IMR-90 (cell line): Measurements from ENCODE around the gene ZNF124. TPM values are rescaled to one million over a fixed set of nuclear protein-coding genes. Genes with fewer than 3 reads are reported as not detected.

Source experiments
- ATAC-seq: fragments of 200-7000 bp; cut with Tn5 transposase; 2 replicates; pipeline ENCODE4 v1.9.1; 2020; ENCODE audit warnings: low read depth, mild to moderate bottlenecking, moderate library complexity
- BruUV-seq: library from RNA; stranded (reverse); fragments of 400-500 nt; replicated peaks from 2 replicates; lab custom pipeline; 2021; lab: Mats Ljungman, UMichigan
- CTCF ChIA-PET: fragments of 300-600 bp; formaldehyde crosslinking; extraction: SDS; loops from one replicate; lab custom pipeline; 2021; ENCODE audit warnings: antibody characterized with exemption; lab: Yijun Ruan, JAX
- POLR2A ChIA-PET: fragments of 300-600 bp; sonication (Branson Sonifier 250); formaldehyde crosslinking; loops from one replicate; lab custom pipeline; 2022; ENCODE audit warnings: antibody characterized with exemption; ENCODE audit not compliant: unreplicated experiment; lab: Charles Lee
- DNase-seq: peaks from one replicate; pipeline ENCODE4 v3.0.0; 2013
- H2AFZ ChIP-seq: replicated peaks from 2 replicates; pipeline ENCODE3; 2013; ENCODE audit warnings: low read length, mild to moderate bottlenecking; ENCODE audit not compliant: poor library complexity
- H2AK5ac ChIP-seq: 2 replicates; pipeline ENCODE4 v1.6.1; 2013; ENCODE audit warnings: low read depth, low read length, inconsistent platforms
- H2AK9ac ChIP-seq: replicated peaks from 2 replicates; pipeline ENCODE3; 2013; ENCODE audit warnings: mild to moderate bottlenecking, low read depth, low read length, moderate library complexity; ENCODE audit not compliant: poor library complexity
- H2BK120ac ChIP-seq: 2 replicates; pipeline ENCODE4 v1.6.1; 2013; ENCODE audit warnings: low read depth, low read length, inconsistent platforms
- H2BK15ac ChIP-seq: 3 replicates; pipeline ENCODE4 v1.6.1; 2013; ENCODE audit warnings: low read depth, low read length, inconsistent platforms
- H2BK20ac ChIP-seq: 2 replicates; pipeline ENCODE4 v1.6.1; 2013; ENCODE audit warnings: low read depth, mild to moderate bottlenecking, inconsistent platforms, low read length, moderate library complexity
- H2BK5ac ChIP-seq: 2 replicates; pipeline ENCODE4 v1.6.1; 2013; ENCODE audit warnings: mild to moderate bottlenecking, low read depth, low read length, inconsistent platforms; ENCODE audit not compliant: poor library complexity, severe bottlenecking
- H3K14ac ChIP-seq: replicated peaks from 2 replicates; pipeline ENCODE4 v1.6.1; 2013; ENCODE audit warnings: low read depth, low read length, inconsistent platforms
- H3K18ac ChIP-seq: 2 replicates; pipeline ENCODE4 v1.6.1; 2013; ENCODE audit warnings: low read depth, low read length, control low read depth
- H3K23ac ChIP-seq: 2 replicates; pipeline ENCODE4 v1.6.1; 2013; ENCODE audit warnings: low read depth, low read length, inconsistent platforms
- H3K27ac ChIP-seq: 2 replicates; pipeline ENCODE4 v1.5.1; 2013; ENCODE audit warnings: mild to moderate bottlenecking, control low read depth, low read length; ENCODE audit not compliant: insufficient read depth
- H3K27me3 ChIP-seq: 2 replicates; pipeline ENCODE4 v1.6.1; 2013; ENCODE audit warnings: low read length; ENCODE audit not compliant: control insufficient read depth, insufficient read depth
- H3K36me3 ChIP-seq: 2 replicates; pipeline ENCODE4 v1.6.1; 2013; ENCODE audit warnings: low read length, mixed read lengths; ENCODE audit not compliant: control insufficient read depth, insufficient read depth
- H3K4ac ChIP-seq: 2 replicates; pipeline ENCODE4 v1.6.1; 2013; ENCODE audit warnings: low read depth, low read length, inconsistent platforms
- H3K4me1 ChIP-seq: 2 replicates; pipeline ENCODE4 v1.6.1; 2013; ENCODE audit warnings: low read length, mixed read lengths; ENCODE audit not compliant: control insufficient read depth, insufficient read depth
- H3K4me2 ChIP-seq: 2 replicates; pipeline ENCODE4 v1.6.1; 2013; ENCODE audit warnings: low read depth, mild to moderate bottlenecking, control low read depth, low read length, moderate library complexity
- H3K4me3 ChIP-seq: 2 replicates; pipeline ENCODE4 v1.5.1; 2013; ENCODE audit warnings: low read depth, mild to moderate bottlenecking, control low read depth, low read length, moderate library complexity; ENCODE audit not compliant: insufficient read depth
- H3K56ac ChIP-seq: 2 replicates; pipeline ENCODE4 v1.6.1; 2013; ENCODE audit warnings: low read length, inconsistent platforms; ENCODE audit not compliant: insufficient read depth; ENCODE audit errors: extremely low read depth
- H3K79me1 ChIP-seq, 2 experiments: 2 replicates each; pipeline ENCODE4 v1.6.1; 2013; ENCODE audit warnings: low read length in 2 of 2, inconsistent platforms in 1 of 2, low read depth in 1 of 2
- H3K9ac ChIP-seq: 2 replicates; pipeline ENCODE4 v1.6.1; 2013; ENCODE audit warnings: low read depth, low read length, control low read depth
- H3K9me1 ChIP-seq: 2 replicates; pipeline ENCODE4 v1.6.1; 2013; ENCODE audit warnings: low read length, inconsistent platforms; ENCODE audit not compliant: insufficient read depth
- H3K9me3 ChIP-seq: 2 replicates; pipeline ENCODE4 v1.6.1; 2013; ENCODE audit warnings: low read length; ENCODE audit not compliant: control insufficient read depth, insufficient read depth
- H4K20me1 ChIP-seq: 2 replicates; pipeline ENCODE4 v1.6.1; 2013; ENCODE audit warnings: low read length, inconsistent platforms; ENCODE audit not compliant: insufficient read depth
- H4K5ac ChIP-seq: 2 replicates; pipeline ENCODE4 v1.6.1; 2013; ENCODE audit warnings: mild to moderate bottlenecking, low read depth, low read length, control low read depth
- H4K8ac ChIP-seq, 2 experiments: 2 replicates each; pipeline ENCODE4 v1.6.1; 2013; ENCODE audit warnings: low read depth in 2 of 2, low read length in 2 of 2, control low read depth in 1 of 2, inconsistent platforms in 1 of 2
- H4K91ac ChIP-seq: 2 replicates; pipeline ENCODE4 v1.6.1; 2013; ENCODE audit warnings: low read depth, low read length, inconsistent platforms; ENCODE audit not compliant: insufficient read depth
- BHLHE40 ChIP-seq: fragments of 150-350 bp; IDR thresholded peaks from 2 replicates; pipeline ENCODE4 v1.6.1; 2016; ENCODE audit warnings: mild to moderate bottlenecking, low read depth, low read length
- CEBPB ChIP-seq: IDR thresholded peaks from 2 replicates; pipeline ENCODE4 v1.6.1; 2012; ENCODE audit warnings: low read depth, low read length, improper control_type of control experiment
- CHD1 ChIP-seq: IDR thresholded peaks from 2 replicates; pipeline ENCODE4 v1.6.1; 2012; ENCODE audit warnings: low read depth, low read length, improper control_type of control experiment
- FOS ChIP-seq: fragments of 150-350 bp; IDR thresholded peaks from 2 replicates; pipeline ENCODE4 v1.6.1; 2016; ENCODE audit warnings: low read depth, low read length
- MAFK ChIP-seq: IDR thresholded peaks from 2 replicates; pipeline ENCODE4 v1.6.1; 2012; ENCODE audit warnings: low read depth, low read length, improper control_type of control experiment
- MAZ ChIP-seq: IDR thresholded peaks from 2 replicates; pipeline ENCODE4 v1.6.1; 2012; ENCODE audit warnings: low read depth, mild to moderate bottlenecking, low read length, improper control_type of control experiment, moderate library complexity, borderline replicate concordance
- MXI1 ChIP-seq: IDR thresholded peaks from 2 replicates; pipeline ENCODE4 v1.6.1; 2012; ENCODE audit warnings: low read depth, mild to moderate bottlenecking, low read length, moderate library complexity, borderline replicate concordance
- NFE2L2 ChIP-seq: fragments of 150-350 bp; IDR thresholded peaks from 2 replicates; pipeline ENCODE4 v1.6.1; 2016; ENCODE audit warnings: low read depth, mild to moderate bottlenecking, low read length
- POLR2A ChIP-seq: IDR thresholded peaks from 2 replicates; pipeline ENCODE4 v1.6.1; 2012; ENCODE audit warnings: mild to moderate bottlenecking, low read depth, low read length
- RAD21 ChIP-seq: IDR thresholded peaks from 2 replicates; pipeline ENCODE4 v1.6.1; 2012; ENCODE audit warnings: low read length, improper control_type of control experiment
- RCOR1 ChIP-seq: IDR thresholded peaks from 2 replicates; pipeline ENCODE4 v1.6.1; 2012; ENCODE audit warnings: mild to moderate bottlenecking, low read length, improper control_type of control experiment; ENCODE audit not compliant: insufficient replicate concordance
- RFX5 ChIP-seq: IDR thresholded peaks from 2 replicates; pipeline ENCODE4 v1.8.0; 2012; ENCODE audit warnings: low read depth, mild to moderate bottlenecking, low read length, moderate library complexity
- SMC3 ChIP-seq: fragments of 150-350 bp; IDR thresholded peaks from 2 replicates; pipeline ENCODE4 v1.6.1; 2016; ENCODE audit warnings: low read depth, mild to moderate bottlenecking, antibody characterized with exemption, low read length, moderate library complexity
- WGBS, 2 experiments: methylation state at CpG; one replicate each; pipeline versions ENCODE4 v1.1.5 to v1.1.7; 2013; ENCODE audit warnings: missing lambda C conversion rate in 2 of 2; ENCODE audit not compliant: insufficient read length in 1 of 2; ENCODE audit errors: extremely low coverage in 2 of 2; 5-methylcytosine and 5-hydroxymethylcytosine counted together
- dilution Hi-C: fragments of 300-500 bp; cut with HindIII; formaldehyde crosslinking; loops from one replicate; pipeline ENCODE4 v1.14.3; 2018; ENCODE audit warnings: low sequenced_read_pairs; ENCODE audit not compliant: unreplicated experiment
- in situ Hi-C: fragments of 300-500 bp; cut with MboI; formaldehyde crosslinking; loops from 3 replicates; pipeline ENCODE4 v1.14.3; 2019; ENCODE audit warnings: low sequenced_read_pairs, inconsistent platforms, mixed read lengths
- intact Hi-C: fragments of 100-400 bp; cut with micrococcal nuclease; formaldehyde crosslinking; loops from 2 replicates; pipeline ENCODE4 v1.10.0; 2022
- polyA plus RNA-seq, 3 experiments: library from polyadenylated mRNA; depleted of rRNA; stranded (reverse); fragments of >200 nt; gene quantifications; 2 replicates each; pipeline ENCODE4 v1.2.3, GENCODE V29; 2012; ENCODE audit warnings: low replicate concordance in 1 of 3
- total RNA-seq: library from RNA; depleted of rRNA; stranded (reverse); fragments of >200 nt; gene quantifications from 2 replicates; pipeline ENCODE4 v1.2.3, GENCODE V29; 2012
- TF ChIP-seq, protein P1 (sequence below): fragments of 150-350 bp; IDR thresholded peaks from 2 replicates; pipeline ENCODE4 v1.6.1; 2016; ENCODE audit warnings: low read depth, mild to moderate bottlenecking, low read length, moderate library complexity, borderline replicate concordance
- TF ChIP-seq, protein P2 (sequence below): conservative IDR thresholded peaks from 2 replicates; pipeline ENCODE4 v1.5.1; 2012; ENCODE audit warnings: mild to moderate bottlenecking, low read depth, low read length, improper control_type of control experiment
- TF ChIP-seq, protein P3 (sequence below): fragments of 150-350 bp; IDR thresholded peaks from 2 replicates; pipeline ENCODE4 v1.6.1; 2017; ENCODE audit warnings: mild to moderate bottlenecking, antibody characterized with exemption, low read length, low read depth

Gene ZNF124
- total and polyA plus RNA-seq, 2 of the 4 experiments (the other 2 are of a cell fraction): 3.2 to 89.3 TPM

DNA sequence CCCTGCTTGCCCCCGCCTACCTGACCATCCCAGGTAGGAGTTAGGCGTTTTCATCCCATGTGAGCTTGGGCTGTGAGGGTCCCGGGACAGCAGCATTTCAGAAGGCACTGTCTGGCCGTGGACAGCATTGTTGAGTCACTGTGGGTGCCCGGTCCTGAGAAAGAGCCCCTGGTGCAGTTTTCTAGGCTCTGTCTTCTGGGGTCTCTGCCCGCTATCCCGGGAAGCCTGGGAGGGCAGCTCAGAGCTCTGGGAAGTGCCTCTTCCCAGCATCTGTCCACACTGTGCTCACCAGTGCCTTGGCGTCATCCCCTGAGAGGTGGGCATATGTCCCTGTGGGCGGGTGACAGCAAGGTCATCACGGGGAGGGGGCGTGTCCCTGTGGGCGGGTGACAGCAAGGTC is 56.3 kb downstream of the ZNF124 start:
- DNase-seq (no peak), ATAC-seq (no peak)
- Histone ChIP-seq H3K23ac (no peak overlapping the region), H3K9me1 (no peaks in the 10 kb centered on the region; the same call in 1 of the 2 replicates), H4K91ac (no peak overlapping the region), H4K20me1 (no peaks in the 10 kb centered on the region; the same call in 1 of the 2 replicates), H3K4me3 (no peak overlapping the region), H3K36me3 (no peaks in the 10 kb centered on the region), H3K9me3 (no peaks in the 10 kb centered on the region), H2AK9ac (no peak overlapping the region), H2BK120ac (no peak overlapping the region), H2AK5ac (no peak overlapping the region), H3K9ac (no peak overlapping the region), H3K18ac (no peak overlapping the region), H3K4me2 (no peak overlapping the region), H3K27ac (no peak overlapping the region), H2BK20ac (no peak overlapping the region), H4K5ac (no peak overlapping the region), H2BK5ac (no peak overlapping the region), H2BK15ac (no peak overlapping the region), H3K79me1 (peaks cover 0 to 5% of the 10 kb centered on the region in 2 experiments; a peak in 1 of 4 replicates), H4K8ac (no peak overlapping the region), H3K4me1 (no peaks in the 10 kb centered on the region; the same call in 1 of the 2 replicates), H3K4ac (no peak overlapping the region), H3K27me3 (no peaks in the 10 kb centered on the region), H2AFZ (no peak overlapping the region), H3K14ac (no peak overlapping the region), H3K56ac (no peak overlapping the region)
- intact Hi-C loops (no loop called here), dilution Hi-C loops (no loop called here), in situ Hi-C loops (no loop called here)
- TF ChIP-seq, protein P1, sequence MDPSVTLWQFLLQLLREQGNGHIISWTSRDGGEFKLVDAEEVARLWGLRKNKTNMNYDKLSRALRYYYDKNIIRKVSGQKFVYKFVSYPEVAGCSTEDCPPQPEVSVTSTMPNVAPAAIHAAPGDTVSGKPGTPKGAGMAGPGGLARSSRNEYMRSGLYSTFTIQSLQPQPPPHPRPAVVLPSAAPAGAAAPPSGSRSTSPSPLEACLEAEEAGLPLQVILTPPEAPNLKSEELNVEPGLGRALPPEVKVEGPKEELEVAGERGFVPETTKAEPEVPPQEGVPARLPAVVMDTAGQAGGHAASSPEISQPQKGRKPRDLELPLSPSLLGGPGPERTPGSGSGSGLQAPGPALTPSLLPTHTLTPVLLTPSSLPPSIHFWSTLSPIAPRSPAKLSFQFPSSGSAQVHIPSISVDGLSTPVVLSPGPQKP: no peak
- TF ChIP-seq CEBPB: no peak
- TF ChIP-seq, protein P2, sequence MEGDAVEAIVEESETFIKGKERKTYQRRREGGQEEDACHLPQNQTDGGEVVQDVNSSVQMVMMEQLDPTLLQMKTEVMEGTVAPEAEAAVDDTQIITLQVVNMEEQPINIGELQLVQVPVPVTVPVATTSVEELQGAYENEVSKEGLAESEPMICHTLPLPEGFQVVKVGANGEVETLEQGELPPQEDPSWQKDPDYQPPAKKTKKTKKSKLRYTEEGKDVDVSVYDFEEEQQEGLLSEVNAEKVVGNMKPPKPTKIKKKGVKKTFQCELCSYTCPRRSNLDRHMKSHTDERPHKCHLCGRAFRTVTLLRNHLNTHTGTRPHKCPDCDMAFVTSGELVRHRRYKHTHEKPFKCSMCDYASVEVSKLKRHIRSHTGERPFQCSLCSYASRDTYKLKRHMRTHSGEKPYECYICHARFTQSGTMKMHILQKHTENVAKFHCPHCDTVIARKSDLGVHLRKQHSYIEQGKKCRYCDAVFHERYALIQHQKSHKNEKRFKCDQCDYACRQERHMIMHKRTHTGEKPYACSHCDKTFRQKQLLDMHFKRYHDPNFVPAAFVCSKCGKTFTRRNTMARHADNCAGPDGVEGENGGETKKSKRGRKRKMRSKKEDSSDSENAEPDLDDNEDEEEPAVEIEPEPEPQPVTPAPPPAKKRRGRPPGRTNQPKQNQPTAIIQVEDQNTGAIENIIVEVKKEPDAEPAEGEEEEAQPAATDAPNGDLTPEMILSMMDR: no peak
- TF ChIP-seq NFE2L2: no peak
- TF ChIP-seq FOS: no peak
- TF ChIP-seq POLR2A: no peak
- TF ChIP-seq RFX5: no peak
- no peak for TF ChIP-seq CHD1
- TF ChIP-seq MAFK: no peak
- no peak for TF ChIP-seq RAD21
- no peak for TF ChIP-seq BHLHE40
- TF ChIP-seq, protein P3, sequence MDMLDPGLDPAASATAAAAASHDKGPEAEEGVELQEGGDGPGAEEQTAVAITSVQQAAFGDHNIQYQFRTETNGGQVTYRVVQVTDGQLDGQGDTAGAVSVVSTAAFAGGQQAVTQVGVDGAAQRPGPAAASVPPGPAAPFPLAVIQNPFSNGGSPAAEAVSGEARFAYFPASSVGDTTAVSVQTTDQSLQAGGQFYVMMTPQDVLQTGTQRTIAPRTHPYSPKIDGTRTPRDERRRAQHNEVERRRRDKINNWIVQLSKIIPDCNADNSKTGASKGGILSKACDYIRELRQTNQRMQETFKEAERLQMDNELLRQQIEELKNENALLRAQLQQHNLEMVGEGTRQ: no peak
- TF ChIP-seq SMC3: no peak
- no peak for TF ChIP-seq RCOR1
- TF ChIP-seq MAZ: no peak
- no peak for TF ChIP-seq MXI1
- WGBS, 2 experiments: 82% methylated on average over 5 of the region's 12 CpGs; no CpG with 5 or more reads in 1 of the 2 experiments
- CTCF ChIA-PET: no interaction called here
- no TSS peak for BruUV-seq
- POLR2A ChIA-PET: no interaction called here
